Endothelial cell of umbilical vein (primary cell): ENCODE results near the gene KCNE4. TPM values are rescaled to one million over a fixed set of nuclear protein-coding genes. Genes with fewer than 3 reads are reported as not detected.

Source experiments
- BruUV-seq: library from RNA; stranded (reverse); fragments of 400-500 nt; replicated peaks from 2 replicates; lab custom pipeline; 2021; lab: Mats Ljungman, UMichigan
- CTCF ChIA-PET: fragments of 300-600, 350-600 bp; sonication (Branson Sonifier 250); formaldehyde crosslinking; loops from one replicate; lab custom pipeline; 2021; ENCODE audit warnings: antibody characterized with exemption, inconsistent platforms; lab: Charles Lee
- POLR2A ChIA-PET: fragments of 300-600, 350-600 bp; sonication (Branson Sonifier 250); formaldehyde crosslinking; loops from one replicate; lab custom pipeline; 2021; ENCODE audit warnings: antibody characterized with exemption, inconsistent platforms; lab: Charles Lee
- DNase-seq: peaks from one replicate; pipeline ENCODE4 v3.0.0-alpha.2; 2011; ENCODE audit warnings: low read depth, low spot score
- FAIRE-seq: peaks from 2 replicates; lab custom pipeline; 2011; peaks lifted over from hg19 to GRCh38; lab: Jason Lieb, UNC
- H2AFZ ChIP-seq: 2 replicates; pipeline ENCODE4 v1.6.0; 2012; ENCODE audit warnings: low read depth, low read length, control low read depth, inconsistent platforms
- H3K27ac ChIP-seq: 2 replicates; pipeline ENCODE4 v1.5.1; 2011; ENCODE audit warnings: low read depth, mild to moderate bottlenecking, control low read depth, low read length, moderate library complexity; ENCODE audit not compliant: insufficient read depth
- H3K27me3 ChIP-seq, 2 experiments: 2 replicates each; pipeline versions ENCODE4 v1.6.0 to v1.6.1; 2011; ENCODE audit warnings: low read length in 2 of 2, mixed read lengths in 1 of 2; ENCODE audit not compliant: control insufficient read depth in 2 of 2, insufficient read depth in 2 of 2
- H3K36me3 ChIP-seq, 2 experiments: 2 replicates in 1 of 2; 3 replicates in 1 of 2; pipeline ENCODE4 v1.5.1; 2011; ENCODE audit warnings: low read length in 2 of 2, mild to moderate bottlenecking in 1 of 2, moderate library complexity in 1 of 2; ENCODE audit not compliant: control insufficient read depth in 2 of 2, insufficient read depth in 2 of 2; ENCODE audit errors: extremely low read depth in 1 of 2
- H3K4me1 ChIP-seq: 3 replicates; pipeline ENCODE4 v1.5.1; 2011; ENCODE audit warnings: mild to moderate bottlenecking, low read length; ENCODE audit not compliant: control insufficient read depth, insufficient read depth; ENCODE audit errors: extremely low read depth
- H3K4me2 ChIP-seq: 2 replicates; pipeline ENCODE4 v1.6.1; 2011; ENCODE audit warnings: low read length, control low read depth, mixed read lengths; ENCODE audit not compliant: insufficient read depth
- H3K4me3 ChIP-seq, 3 experiments: fragments of 200-600 bp in 1 of 3; sonication (generic), shearing (Covaris generic) in 1 of 3; replicated peaks in 1 of 3; 2 replicates each; pipeline ENCODE4 v1.5.1; 2011 to 2016; ENCODE audit warnings: control low read depth in 3 of 3, low read length in 3 of 3, mild to moderate bottlenecking in 2 of 3, inconsistent platforms in 1 of 3, low read depth in 1 of 3, moderate library complexity in 1 of 3; ENCODE audit not compliant: insufficient read depth in 1 of 3
- H3K79me2 ChIP-seq: 2 replicates; pipeline ENCODE4 v1.6.0; 2012; ENCODE audit warnings: low read length, inconsistent platforms; ENCODE audit not compliant: control insufficient read depth, insufficient read depth
- H3K9ac ChIP-seq: replicated peaks from 2 replicates; pipeline ENCODE3; 2011; ENCODE audit warnings: low read length, control low read depth; ENCODE audit not compliant: insufficient read depth; ENCODE audit errors: extremely low read depth
- H3K9me1 ChIP-seq: replicated peaks from 3 replicates; pipeline ENCODE4 v1.6.0; 2011; ENCODE audit warnings: mild to moderate bottlenecking, low read length; ENCODE audit not compliant: control insufficient read depth, insufficient read depth; ENCODE audit errors: extremely low read depth
- H3K9me3 ChIP-seq: replicated peaks from 2 replicates; pipeline ENCODE4 v1.5.1; 2012; ENCODE audit warnings: low read length, inconsistent platforms; ENCODE audit not compliant: control insufficient read depth, insufficient read depth
- H4K20me1 ChIP-seq: replicated peaks from 2 replicates; pipeline ENCODE3; 2011; ENCODE audit warnings: mild to moderate bottlenecking, low read length; ENCODE audit not compliant: control insufficient read depth, insufficient read depth; ENCODE audit errors: extremely low read depth
- CTCF ChIP-seq, 2 donors: IDR thresholded peaks; 1 replicate in 1 of 2; 2 replicates in 1 of 2; pipeline ENCODE4 v1.5.1; 2011; ENCODE audit warnings: low read length in 2 of 2, mild to moderate bottlenecking in 2 of 2, moderate library complexity in 2 of 2, control low read depth in 1 of 2, inconsistent platforms in 1 of 2, low read depth in 1 of 2; ENCODE audit not compliant: insufficient read depth in 1 of 2; ENCODE audit errors: extremely low read depth in 1 of 2
- EZH2 ChIP-seq: IDR thresholded peaks from 2 replicates; pipeline ENCODE4 v1.6.1; 2012; ENCODE audit warnings: borderline replicate concordance, low read depth, mild to moderate bottlenecking, moderate library complexity, low read length, inconsistent platforms; ENCODE audit not compliant: severe bottlenecking
- FOS ChIP-seq: IDR thresholded peaks from 2 replicates; pipeline ENCODE4 v1.6.1; 2011; ENCODE audit warnings: mild to moderate bottlenecking, low read length, moderate library complexity, borderline replicate concordance; ENCODE audit not compliant: insufficient read depth
- GATA2 ChIP-seq: IDR thresholded peaks from 2 replicates; pipeline ENCODE4 v1.7.0; 2011; ENCODE audit warnings: low read depth, mild to moderate bottlenecking, moderate library complexity, mixed read lengths, low read length; ENCODE audit not compliant: insufficient read length, insufficient read depth
- JUN ChIP-seq: IDR thresholded peaks from 2 replicates; pipeline ENCODE4 v1.6.1; 2011; ENCODE audit warnings: borderline replicate concordance, low read depth; ENCODE audit not compliant: insufficient read length, insufficient read depth
- MAX ChIP-seq: IDR thresholded peaks from 2 replicates; pipeline ENCODE4 v1.6.1; 2011; ENCODE audit not compliant: insufficient read depth, insufficient read length
- MYC ChIP-seq: IDR thresholded peaks from one replicate; pipeline ENCODE4 v1.6.1; 2011; ENCODE audit warnings: mild to moderate bottlenecking, low read depth, low read length
- POLR2A ChIP-seq: IDR thresholded peaks from 2 replicates; pipeline ENCODE4 v1.6.1; 2012; ENCODE audit warnings: low read depth, mild to moderate bottlenecking, control low read depth, low read length
- POLR2AphosphoS5 ChIP-seq: IDR thresholded peaks from 2 replicates; pipeline ENCODE4 v1.6.1; 2012; ENCODE audit warnings: low read depth, mild to moderate bottlenecking, control low read depth, low read length, moderate library complexity; ENCODE audit not compliant: insufficient read depth
- dilution Hi-C: fragments of 300-500 bp; cut with MboI; formaldehyde crosslinking; loops from one replicate; pipeline ENCODE4 v1.15.0; 2019; ENCODE audit warnings: low sequenced_read_pairs; ENCODE audit not compliant: extremely low pct_ligation_motif_present
- intact Hi-C: fragments of 100-400 bp; cut with micrococcal nuclease; formaldehyde crosslinking; loops from one replicate; pipeline ENCODE4 v1.10.0; 2022
- polyA plus RNA-seq, 4 experiments: library from polyadenylated mRNA; depleted of rRNA in 3 of 4; stranded (reverse) in 3 of 4; unstranded in 1 of 4; fragments of >200 nt; gene quantifications; 2 replicates each; pipeline versions ENCODE4 v1.2.1 to v1.2.3, GENCODE V29; 2011 to 2012; ENCODE audit warnings: missing spikeins in 1 of 4
- total RNA-seq: library from RNA; stranded (reverse); gene quantifications from 2 replicates; pipeline ENCODE4 v1.2.3, GENCODE V29; 2021

The KCNE4 gene
- total and polyA plus RNA-seq, 2 donors (not counting 3 experiments of a cell fraction or from before 2014, with no cell fraction given) = 0.01 TPM; not detected in 1

- no peak for DNase-seq
- intact Hi-C loops = no loop called here
- POLR2A ChIA-PET = no interaction called here
These were observed 24.6 kb downstream of the KCNE4 start for GRCh38 chr2:223076573-223076972.

GRCh38 chr2:223078482-223078881 lies 26.5 kb downstream of the KCNE4 start:
- Histone ChIP-seq H3K79me2 (no peaks in the 10 kb centered on the region), H3K4me1 (no peaks in the 10 kb centered on the region), H3K4me3 (no peak overlapping the region), H3K27me3 (no peaks in the 10 kb centered on the region), H4K20me1 (no peaks in the 10 kb centered on the region), H3K9me3 (no peaks in the 10 kb centered on the region), H3K4me2 (no peak overlapping the region), H3K9ac (no peak overlapping the region), H2AFZ (no peak overlapping the region), H3K36me3 (no peaks in the 10 kb centered on the region), H3K27ac (no peak overlapping the region), H3K9me1 (no peaks in the 10 kb centered on the region)
- BruUV-seq = no TSS peak
- CTCF ChIA-PET = no interaction called here
- dilution Hi-C loops (no loop called here), intact Hi-C loops (no loop called here)
- DNase-seq (no peak), FAIRE-seq (no peak)
- TF ChIP-seq FOS (no peak), POLR2A (no peak), MAX (no peak), MYC (no peak), JUN (no peak), CTCF (IDR thresholded peaks at IDR 0.05; ENCODE audit: extremely low read depth in 1 of 2, insufficient read depth in 1 of 2, low read depth in 1 of 2, low read length in 2 of 2) (no peak), POLR2AphosphoS5 (no peak), GATA2 (no peak)
- POLR2A ChIA-PET = no interaction called here

More at GRCh38 chr2:223076573-223076972, 24.6 kb downstream of the KCNE4 start:
- no peaks in the 10 kb centered on the region for H4K20me1 ChIP-seq
- FAIRE-seq = no peak
- H3K4me2 ChIP-seq = no peak overlapping the region
- no peak overlapping the region for H3K27ac ChIP-seq
- no peak overlapping the region for H3K4me3 ChIP-seq
- H3K27me3 ChIP-seq = no peaks in the 10 kb centered on the region
- no peaks in the 10 kb centered on the region for H3K9me1 ChIP-seq
- H3K4me1 ChIP-seq = no peaks in the 10 kb centered on the region
- no peak overlapping the region for H3K9ac ChIP-seq
- H3K79me2 ChIP-seq = no peaks in the 10 kb centered on the region
- CTCF ChIA-PET = no interaction called here
- no TSS peak for BruUV-seq
- H3K36me3 ChIP-seq = no peaks in the 10 kb centered on the region
- no peak overlapping the region for H2AFZ ChIP-seq
- TF ChIP-seq POLR2AphosphoS5 = no peak
- TF ChIP-seq EZH2 = no peak
- no peak for TF ChIP-seq JUN
- TF ChIP-seq FOS = no peak
- dilution Hi-C loops = no loop called here
- no peaks in the 10 kb centered on the region for H3K9me3 ChIP-seq
